GM18498 (cell line): ENCODE results near the gene AXIN2.

Experiments
- ATAC-seq: cut with Tn5 transposase; IDR thresholded peaks from one replicate; pipeline ENCODE4 v1.9.1; 2021; ENCODE audit warnings: mild to moderate bottlenecking, moderate library complexity; ENCODE audit not compliant: unreplicated experiment

AXIN2 gene

GRCh38 chr17:65556014-65556909, 5.2 kb downstream of the AXIN2 start:
- ATAC-seq: peak; percentile 37

GRCh38 chr17:65554553-65555223, 6.8 kb downstream of the AXIN2 start:
- no peak for ATAC-seq

- ATAC-seq: no peak
Measured at GRCh38 chr17:65553646-65554552, 7.5 kb downstream of the AXIN2 start.

- ATAC-seq: no peak
Measured at GRCh38 chr17:65553009-65553645, 8.3 kb downstream of the AXIN2 start.

GRCh38 chr17:65552214-65552613, 9.2 kb downstream of the AXIN2 start:
- ATAC-seq: no peak

GRCh38 chr17:65551267-65552040, 10.0 kb downstream of the AXIN2 start:
- no peak for ATAC-seq

- ATAC-seq: no peak
Measured at GRCh38 chr17:65550758-65551157, 10.7 kb downstream of the AXIN2 start.

- no peak for ATAC-seq
Measured at GRCh38 chr17:65550075-65550662, 11.3 kb downstream of the AXIN2 start.

- no peak for ATAC-seq
Measured at GRCh38 chr17:65548269-65548969, 13.0 kb downstream of the AXIN2 start.

- no peak for ATAC-seq
Measured at GRCh38 chr17:65547253-65547670, 14.2 kb downstream of the AXIN2 start.

- ATAC-seq: no peak
Measured at GRCh38 chr17:65546579-65546978, 14.9 kb downstream of the AXIN2 start.

GRCh38 chr17:65545705-65546523, 15.5 kb downstream of the AXIN2 start:
- ATAC-seq: no peak

GRCh38 chr17:65544672-65545071, 16.8 kb downstream of the AXIN2 start:
- ATAC-seq: no peak

- ATAC-seq: no peak
Measured at GRCh38 chr17:65542610-65543009, 18.8 kb downstream of the AXIN2 start.

- no peak for ATAC-seq
Measured at GRCh38 chr17:65542067-65542466, 19.4 kb downstream of the AXIN2 start.

GRCh38 chr17:65541453-65541852, 20.0 kb downstream of the AXIN2 start:
- no peak for ATAC-seq

GRCh38 chr17:65539630-65540266, 21.7 kb downstream of the AXIN2 start:
- no peak for ATAC-seq
